MM.1S (cell line): ENCODE results near the gene CHMP1A.

Experiments
- EZH2phosphoT487 ChIP-seq: fragments of 300-600 bp; sonication (generic); IDR thresholded peaks from 2 replicates; pipeline ENCODE4 v1.6.1; 2018; ENCODE audit warnings: antibody characterized with exemption, low read length
- TF ChIP-seq, protein P1 (sequence below): fragments of 300-600 bp; sonication (generic); IDR thresholded peaks from 2 replicates; pipeline ENCODE4 v1.5.1; 2016; ENCODE audit warnings: antibody characterized with exemption, low read length, mixed read lengths

DNA sequence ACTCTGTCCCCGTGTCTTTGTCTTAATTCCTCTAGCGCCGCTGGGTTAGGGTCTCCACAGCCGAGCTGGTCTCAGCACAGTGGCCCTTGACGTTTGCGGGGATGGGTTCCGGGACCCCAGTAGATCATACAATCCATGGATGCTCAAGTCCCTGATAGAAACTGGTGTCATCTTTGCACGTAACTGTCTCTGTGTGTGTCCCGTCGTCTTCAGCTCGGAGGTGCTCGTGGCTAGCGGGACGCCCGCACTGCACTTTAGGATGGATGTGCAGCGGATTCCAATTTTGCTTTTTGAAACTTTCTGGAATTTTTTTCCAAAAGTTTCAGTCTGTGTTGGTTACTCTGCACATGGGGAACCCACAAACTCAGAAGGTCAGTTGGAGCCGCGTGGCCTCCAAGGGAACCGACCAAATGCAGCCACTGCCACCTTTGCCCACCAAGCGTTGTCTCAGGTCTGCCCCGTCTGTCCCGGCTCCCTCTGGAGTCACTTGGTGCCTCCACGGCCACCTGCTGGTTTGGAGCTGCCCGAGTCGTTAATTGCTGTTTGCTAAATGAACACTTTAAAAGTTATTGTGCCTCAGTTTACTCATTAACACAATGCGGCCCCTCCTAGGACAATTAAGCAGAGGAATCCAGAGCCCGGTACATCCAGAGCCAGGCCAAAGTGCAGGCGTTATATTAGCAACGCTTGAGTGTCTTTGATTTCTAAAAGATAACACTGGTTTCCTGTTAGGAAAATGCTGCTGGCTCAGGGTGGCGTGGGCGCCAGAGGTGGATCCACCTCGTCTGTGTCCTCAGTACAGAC, 49.4 kb downstream of the CHMP1A start:
- TF ChIP-seq, protein P1, sequence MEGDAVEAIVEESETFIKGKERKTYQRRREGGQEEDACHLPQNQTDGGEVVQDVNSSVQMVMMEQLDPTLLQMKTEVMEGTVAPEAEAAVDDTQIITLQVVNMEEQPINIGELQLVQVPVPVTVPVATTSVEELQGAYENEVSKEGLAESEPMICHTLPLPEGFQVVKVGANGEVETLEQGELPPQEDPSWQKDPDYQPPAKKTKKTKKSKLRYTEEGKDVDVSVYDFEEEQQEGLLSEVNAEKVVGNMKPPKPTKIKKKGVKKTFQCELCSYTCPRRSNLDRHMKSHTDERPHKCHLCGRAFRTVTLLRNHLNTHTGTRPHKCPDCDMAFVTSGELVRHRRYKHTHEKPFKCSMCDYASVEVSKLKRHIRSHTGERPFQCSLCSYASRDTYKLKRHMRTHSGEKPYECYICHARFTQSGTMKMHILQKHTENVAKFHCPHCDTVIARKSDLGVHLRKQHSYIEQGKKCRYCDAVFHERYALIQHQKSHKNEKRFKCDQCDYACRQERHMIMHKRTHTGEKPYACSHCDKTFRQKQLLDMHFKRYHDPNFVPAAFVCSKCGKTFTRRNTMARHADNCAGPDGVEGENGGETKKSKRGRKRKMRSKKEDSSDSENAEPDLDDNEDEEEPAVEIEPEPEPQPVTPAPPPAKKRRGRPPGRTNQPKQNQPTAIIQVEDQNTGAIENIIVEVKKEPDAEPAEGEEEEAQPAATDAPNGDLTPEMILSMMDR, result no peak
- no peak for TF ChIP-seq EZH2phosphoT487
